CD4-positive, alpha-beta T cell (primary cell): ENCODE results near the gene RAB3GAP1. TPM values are rescaled to one million over a fixed set of nuclear protein-coding genes. Genes with fewer than 3 reads are reported as not detected.

ENCODE experiments used
- ATAC-seq: fragments of 200-7000 bp; cut with Tn5 transposase; one replicate; pipeline ENCODE4 v1.10.0; 2022; ENCODE audit warnings: mild to moderate bottlenecking; ENCODE audit not compliant: poor library complexity
- CTCF ChIA-PET: fragments of 350-600 bp; sonication (Branson Sonifier 250); formaldehyde crosslinking; loops from one replicate; lab custom pipeline; 2021; ENCODE audit warnings: antibody characterized with exemption, inconsistent platforms; lab: Charles Lee
- POLR2A ChIA-PET: fragments of 350-600 bp; sonication (Branson Sonifier 250); formaldehyde crosslinking; loops from one replicate; lab custom pipeline; 2021; ENCODE audit warnings: antibody characterized with exemption, inconsistent platforms; lab: Charles Lee
- DNase-seq, 14 experiments: peaks; one replicate each; pipeline ENCODE4 v3.0.0-alpha.2; 2013 to 2020; ENCODE audit warnings: mixed read lengths in 2 of 14
- H3K27ac ChIP-seq, 2 donors: one replicate each; pipeline versions ENCODE4 v1.5.1 to v1.7.0; 2013; ENCODE audit warnings: low read length in 2 of 2, low read depth in 1 of 2, mild to moderate bottlenecking in 1 of 2
- H3K27me3 ChIP-seq, 2 experiments: 1 replicate in 1 of 2; 2 replicates in 1 of 2; pipeline versions ENCODE4 v1.6.1 to v1.7.0; 2013; ENCODE audit warnings: low read length in 2 of 2, control low read depth in 1 of 2, mild to moderate bottlenecking in 1 of 2, moderate library complexity in 1 of 2; ENCODE audit not compliant: insufficient read depth in 2 of 2, control insufficient read depth in 1 of 2
- H3K36me3 ChIP-seq: one replicate; pipeline ENCODE4 v1.6.1; 2013; ENCODE audit warnings: low read length, control low read depth; ENCODE audit not compliant: insufficient read depth
- H3K4me1 ChIP-seq: one replicate; pipeline ENCODE4 v1.6.1; 2013; ENCODE audit warnings: low read length, control low read depth; ENCODE audit not compliant: insufficient read depth
- H3K4me3 ChIP-seq: one replicate; pipeline ENCODE4 v1.5.1; 2013; ENCODE audit warnings: mild to moderate bottlenecking, low read length, moderate library complexity
- H3K9me3 ChIP-seq, 2 experiments: 1 replicate in 1 of 2; 2 replicates in 1 of 2; pipeline versions ENCODE4 v1.6.1 to v1.7.0; 2013; ENCODE audit warnings: low read length in 2 of 2, mild to moderate bottlenecking in 2 of 2, control low read depth in 1 of 2, moderate library complexity in 1 of 2; ENCODE audit not compliant: control insufficient read depth in 1 of 2, insufficient read depth in 1 of 2
- H3K27ac Mint-ChIP-seq: one replicate; pipeline ENCODE4 v1.8.0; 2020; ENCODE audit warnings: mixed read lengths
- H3K27me3 Mint-ChIP-seq: one replicate; pipeline ENCODE4 v1.8.0; 2021; ENCODE audit warnings: mixed read lengths
- H3K36me3 Mint-ChIP-seq: one replicate; pipeline ENCODE4 v1.8.0; 2021; ENCODE audit warnings: low read depth, mixed read lengths
- H3K4me1 Mint-ChIP-seq: one replicate; pipeline ENCODE4 v1.8.0; 2021; ENCODE audit warnings: low read depth, mixed read lengths
- H3K4me3 Mint-ChIP-seq: one replicate; pipeline ENCODE4 v1.8.0; 2020; ENCODE audit warnings: mild to moderate bottlenecking, mixed read lengths
- H3K9me3 Mint-ChIP-seq: one replicate; pipeline ENCODE4 v1.8.0; 2020; ENCODE audit warnings: mixed read lengths
- CTCF ChIP-seq: fragments of 200-600 bp; IDR thresholded peaks from one replicate; pipeline ENCODE4 v1.8.0; 2022; ENCODE audit warnings: antibody characterized with exemption, mild to moderate bottlenecking
- intact Hi-C, 2 experiments: fragments of 100-400 bp; cut with DNase I in 1 of 2; cut with micrococcal nuclease in 1 of 2; formaldehyde crosslinking; loops; one replicate each; pipeline versions ENCODE4 v1.15.1 to v1.9.0; 2023 to 2025; cut with DNase I, micrococcal nuclease
- total RNA-seq, 174 experiments: library from RNA in 2 of 174; stranded (reverse) in 2 of 174; gene quantifications; one replicate each; pipeline ENCODE4 v1.2.3 and lab custom pipeline; 2021 to 2026

The RAB3GAP1 gene
- total RNA-seq, 2 experiments from 2014 or later, result 35.9 to 37.0 TPM

GRCh38 chr2:135187270-135187669, 135.2 kb downstream of the RAB3GAP1 start:
- Mint-ChIP-seq H3K4me3 (no peak overlapping the region), H3K36me3 (peaks cover 14% of the 10 kb centered on the region), H3K27me3 (no peaks in the 10 kb centered on the region), H3K9me3 (peaks cover 6% of the 10 kb centered on the region), H3K27ac (no peak overlapping the region), H3K4me1 (no peaks in the 10 kb centered on the region)
- intact Hi-C loops, result no loop called here
- H3K36me3 ChIP-seq, result no peaks in the 10 kb centered on the region
- H3K4me3 ChIP-seq, result no peak overlapping the region
- POLR2A ChIA-PET, result no interaction called here
- no peaks in the 10 kb centered on the region for H3K27me3 ChIP-seq
- CTCF ChIA-PET, result no interaction called here
- H3K9me3 ChIP-seq, result peaks cover 10 to 21% of the 10 kb centered on the region in 2 experiments
- no peaks in the 10 kb centered on the region for H3K4me1 ChIP-seq
- ATAC-seq (no peak), DNase-seq (no peak)
- no peak for TF ChIP-seq CTCF
- no peak overlapping the region for H3K27ac ChIP-seq

DNA sequence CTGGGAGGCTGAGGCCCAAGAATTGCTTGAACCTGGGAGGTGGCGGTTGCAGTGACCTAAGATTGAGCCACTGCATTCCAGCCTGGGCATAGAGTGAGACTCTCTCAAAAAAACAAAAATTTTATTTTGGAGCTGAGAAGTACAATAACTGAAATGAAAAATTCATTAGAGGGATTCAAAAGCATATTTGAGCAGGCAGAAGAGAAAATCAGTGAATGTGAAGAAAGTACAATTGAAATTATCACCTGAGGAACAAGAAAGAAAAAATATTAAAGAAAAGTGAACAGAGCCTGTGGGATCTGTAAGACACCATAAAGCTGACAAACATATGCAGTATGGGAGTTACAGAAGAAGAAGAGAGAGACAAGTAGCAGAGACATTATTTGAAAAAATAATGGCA, 137.1 kb downstream of the RAB3GAP1 start:
- CTCF ChIA-PET, result no interaction called here

DNA sequence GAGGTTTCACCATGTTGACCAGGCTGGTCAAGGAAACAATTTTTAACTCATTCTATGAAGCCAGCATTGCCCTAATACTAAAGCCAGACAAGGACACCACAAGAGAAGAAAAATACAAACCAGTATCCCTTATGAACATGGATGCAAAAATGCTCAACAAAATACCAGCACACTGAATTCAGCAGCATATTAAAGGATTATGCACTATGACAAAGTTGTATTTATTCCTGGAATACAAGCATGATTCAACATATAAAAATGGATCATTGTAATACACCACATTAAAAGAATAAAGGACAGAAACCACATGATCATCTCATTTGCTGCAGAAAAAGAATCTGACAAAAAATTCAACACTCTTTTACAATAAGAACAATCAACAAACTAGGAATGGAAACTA, 138.7 kb downstream of the RAB3GAP1 start:
- H3K9me3 Mint-ChIP-seq, result peaks cover 13% of the 10 kb centered on the region

More for the DNA sequence above, 137.1 kb downstream of the RAB3GAP1 start:
- ATAC-seq, result no peak
- POLR2A ChIA-PET, result no interaction called here
- intact Hi-C loops, result no loop called here
- H3K4me3 Mint-ChIP-seq, result no peak overlapping the region
- Histone ChIP-seq H3K9me3 (peaks cover 10 to 24% of the 10 kb centered on the region in 2 experiments), H3K27me3 (no peaks in the 10 kb centered on the region), H3K4me3 (no peak overlapping the region), H3K27ac (no peak overlapping the region), H3K36me3 (no peaks in the 10 kb centered on the region), H3K4me1 (no peaks in the 10 kb centered on the region)
- no peak for TF ChIP-seq CTCF
- H3K9me3 Mint-ChIP-seq, result peaks cover 11% of the 10 kb centered on the region
- no peak overlapping the region for H3K27ac Mint-ChIP-seq
- no peaks in the 10 kb centered on the region for H3K4me1 Mint-ChIP-seq
- no peak for DNase-seq
- H3K27me3 Mint-ChIP-seq, result no peaks in the 10 kb centered on the region
- peaks cover 14% of the 10 kb centered on the region for H3K36me3 Mint-ChIP-seq

More for the DNA sequence above, 138.7 kb downstream of the RAB3GAP1 start:
- intact Hi-C loops, result no loop called here
- Histone ChIP-seq H3K27me3 (no peaks in the 10 kb centered on the region), H3K9me3 (peaks cover 10 to 24% of the 10 kb centered on the region in 2 experiments), H3K36me3 (no peaks in the 10 kb centered on the region), H3K27ac (no peak overlapping the region), H3K4me3 (no peak overlapping the region), H3K4me1 (no peaks in the 10 kb centered on the region)
- no peak overlapping the region for H3K4me3 Mint-ChIP-seq
- no peak for TF ChIP-seq CTCF
- H3K27me3 Mint-ChIP-seq, result no peaks in the 10 kb centered on the region
- H3K36me3 Mint-ChIP-seq, result peaks cover 14% of the 10 kb centered on the region
- H3K4me1 Mint-ChIP-seq, result no peaks in the 10 kb centered on the region
- ATAC-seq (no peak), DNase-seq (no peak)
- ChIA-PET CTCF (no interaction called here), POLR2A (no interaction called here)
- H3K27ac Mint-ChIP-seq, result no peak overlapping the region
